ENCODE results near the gene POLK. TPM values are rescaled to one million over a fixed set of nuclear protein-coding genes. Genes with fewer than 3 reads are reported as not detected.

The POLK gene
- total and polyA plus RNA-seq, 2 of the 8 experiments (the other 6 are each of a cell fraction or from before 2014, with no cell fraction given): 2.0 to 9.0 TPM

- Histone ChIP-seq H3K4me1 (replicated peaks in 1 of 4; ENCODE audit: control insufficient read depth in 3 of 4, insufficient read depth in 4 of 4, low read length in 3 of 4) (no peaks in the 10 kb centered on the region), H3K23me2 (ENCODE audit: low read depth, low read length) (no peaks in the 10 kb centered on the region), H3K9me3 (ENCODE audit: insufficient read depth in 2 of 2, low read depth in 1 of 2, low read length in 1 of 2) (no peaks in the 10 kb centered on the region), H4K91ac (replicated peaks; ENCODE audit: insufficient read length, low read length) (no peak overlapping the region), H3K79me1 (ENCODE audit: low read depth, low read length) (no peaks in the 10 kb centered on the region), H4K8ac (ENCODE audit: extremely low read depth, insufficient read depth, low read length) (no peak overlapping the region), H3K27ac (ENCODE audit: low read depth, low read length) (no peak overlapping the region), H3K4ac (replicated peaks; ENCODE audit: insufficient read length, low read depth, low read length) (no peak overlapping the region), H2BK20ac (ENCODE audit: low read length) (no peak overlapping the region), H3K79me2 (ENCODE audit: control insufficient read depth in 1 of 2, insufficient read depth in 2 of 2, low read length in 2 of 2) (no peaks in the 10 kb centered on the region), H2BK12ac (ENCODE audit: low read depth, low read length) (no peak overlapping the region), H2BK15ac (ENCODE audit: low read length) (no peak overlapping the region), H3K23ac (ENCODE audit: insufficient read length) (no peak overlapping the region), H3K56ac (replicated peaks; ENCODE audit: insufficient read length, low read depth, low read length) (no peak overlapping the region), H3K9ac (replicated peaks in 1 of 4; ENCODE audit: extremely low read depth in 1 of 4, low read depth in 3 of 4, low read length in 3 of 4) (no peak overlapping the region), H2AFZ (ENCODE audit: low read length) (no peak overlapping the region), H2BK120ac (replicated peaks; ENCODE audit: low read depth, low read length) (no peak overlapping the region), H4K5ac (ENCODE audit: insufficient read length, low read depth, low read length) (no peak overlapping the region), H3K18ac (ENCODE audit: extremely low read depth, low read length) (no peak overlapping the region), H2BK5ac (ENCODE audit: low read depth, low read length) (no peak overlapping the region), H3K36me3 (ENCODE audit: control insufficient read depth in 2 of 4, insufficient read depth in 4 of 4, low read length in 3 of 4) (peaks cover 0 to 4% (median 0%) of the 10 kb centered on the region in 4 experiments; a peak in 1 of 8 replicates), H3K27me3 (replicated peaks in 1 of 4; ENCODE audit: control insufficient read depth in 3 of 4, extremely low read depth in 1 of 4, insufficient read depth in 3 of 4, low read length in 3 of 4) (no peaks in the 10 kb centered on the region), H3K4me3 (ENCODE audit: extremely low read depth in 1 of 4, insufficient read depth in 2 of 4, low read depth in 3 of 4, low read length in 4 of 4) (no peak overlapping the region), H4K20me1 (replicated peaks in 1 of 2; ENCODE audit: control insufficient read depth in 1 of 2, insufficient read depth in 2 of 2, low read length in 2 of 2) (no peaks in the 10 kb centered on the region), H3K14ac (ENCODE audit: insufficient read length) (no peak overlapping the region), H2AK5ac (ENCODE audit: low read depth, low read length) (no peak overlapping the region), H3K4me2 (ENCODE audit: insufficient read depth in 1 of 2, low read depth in 2 of 2, low read length in 2 of 2) (no peak overlapping the region)
- FAIRE-seq (no peak), DNase-seq (ENCODE audit: low read depth in 1 of 2, low spot score in 2 of 2) (no peak)
- WGBS, 2 experiments (ENCODE audit: extremely low coverage in 1 of 2, insufficient coverage in 1 of 2, insufficient read length in 1 of 2, insufficient replicate concordance in 2 of 2, low coverage in 1 of 2, low lambda C conversion rate in 2 of 2, missing lambda C conversion rate in 1 of 2): 85% methylated on average over 2 of the region's 2 CpGs; no CpG with 5 or more reads in 1 of the 2 experiments
- POLR2A ChIA-PET (ENCODE audit: partially characterized antibody): no interaction called here
- no peak for TF ChIP-seq CTBP2 (IDR thresholded peaks at IDR 0.05; ENCODE audit: borderline replicate concordance, insufficient read depth, insufficient read length, low read length)
- TF ChIP-seq BCL11A (IDR thresholded peaks at IDR 0.05; ENCODE audit: low read depth in 2 of 2, low read length in 2 of 2): no peak
- TF ChIP-seq SP2 (IDR thresholded peaks at IDR 0.05; ENCODE audit: low read length): no peak
- peak in 1 of 3 experiments; percentile 30; a peak in 2 of 4 replicates for TF ChIP-seq CTCF (IDR thresholded peaks at IDR 0.05; ENCODE audit: control extremely low read depth in 1 of 3, insufficient read depth in 1 of 3, low read depth in 1 of 3, low read length in 3 of 3)
- TF ChIP-seq CEBPB (IDR thresholded peaks at IDR 0.05; ENCODE audit: low read depth, low read length): no peak
- no peak for TF ChIP-seq RBBP5 (IDR thresholded peaks at IDR 0.05; ENCODE audit: borderline replicate concordance, low read depth, low read length)
- no peak for TF ChIP-seq GTF2F1 (IDR thresholded peaks at IDR 0.05; ENCODE audit: borderline replicate concordance, low read depth, low read length)
- TF ChIP-seq BACH1 (IDR thresholded peaks at IDR 0.05; ENCODE audit: low read length): no peak
- no peak for TF ChIP-seq TAF7 (optimal IDR thresholded peaks at IDR 0.05; ENCODE audit: borderline replicate concordance, low read depth, low read length)
- no peak for TF ChIP-seq NANOG (IDR thresholded peaks at IDR 0.05; ENCODE audit: insufficient read depth, low read depth, low read length, poor library complexity, severe bottlenecking)
- TF ChIP-seq RAD21 (IDR thresholded peaks at IDR 0.05 in 1 of 2, conservative IDR thresholded peaks at IDR 0.05 in 1 of 2; ENCODE audit: low read depth in 2 of 2, low read length in 2 of 2): peak; percentile 38
- CTCF ChIA-PET (ENCODE audit: partially characterized antibody): interaction anchor here (0.6 to 1.5 kb wide), 5 partner anchors 14 to 192 kb away, joined by 3 to 5 read pairs (median 3); no protein-coding TSS in a partner anchor
Measured at GRCh38 chr5:75584641-75585040, 73.0 kb downstream of the POLK start.
